Cerebellar nuclear complex (tissue), 1 donor: Measurements from ENCODE around the gene SERPINA10.
"Not testable (repeated sequence)": the region's sequence is repeated elsewhere in the genome, so short reads cannot be mapped to it uniquely, and the experiment has no call there.

ENCODE experiments used
- DNase-seq, 2 experiments: peaks; one replicate each; lab custom pipeline; 2025; lab: John Stamatoyannopoulos, UW

The SERPINA10 gene

GRCh38 chr14:94313991-94314655 is 21.1 kb upstream of the SERPINA10 start:
- no peak for DNase-seq

GRCh38 chr14:94312481-94313246 is 19.6 kb upstream of the SERPINA10 start:
- no peak for DNase-seq

- no peak for DNase-seq
Measured at GRCh38 chr14:94310248-94310647, 17.2 kb upstream of the SERPINA10 start.

GRCh38 chr14:94309721-94310120 is 16.7 kb upstream of the SERPINA10 start:
- no peak for DNase-seq

- DNase-seq: no peak
Measured at GRCh38 chr14:94307410-94307992, 14.4 kb upstream of the SERPINA10 start.

- no peak for DNase-seq
Measured at GRCh38 chr14:94306047-94306978, 13.2 kb upstream of the SERPINA10 start.

GRCh38 chr14:94305620-94306019 is 12.6 kb upstream of the SERPINA10 start:
- no peak for DNase-seq

- DNase-seq: no peak
Measured at GRCh38 chr14:94304243-94304642, 11.2 kb upstream of the SERPINA10 start.

- DNase-seq: no peak
Measured at GRCh38 chr14:94303111-94303510, 10.0 kb upstream of the SERPINA10 start.

- no peak for DNase-seq
Measured at GRCh38 chr14:94298130-94298529, 5.1 kb upstream of the SERPINA10 start.

GRCh38 chr14:94296181-94296545 is 3.1 kb upstream of the SERPINA10 start:
- not testable (repeated sequence) for DNase-seq

- DNase-seq: no peak
Measured at GRCh38 chr14:94295360-94296180, 2.5 kb upstream of the SERPINA10 start.

- no peak for DNase-seq
Measured at GRCh38 chr14:94293578-94293924, 483 bp upstream of the SERPINA10 start.

GRCh38 chr14:94292526-94292871 is 569 bp downstream of the SERPINA10 start:
- DNase-seq: no peak

- no peak for DNase-seq
Measured at GRCh38 chr14:94291906-94292525, 1.1 kb downstream of the SERPINA10 start.

- DNase-seq: no peak
Measured at GRCh38 chr14:94291159-94291905, 1.7 kb downstream of the SERPINA10 start.

- no peak for DNase-seq
Measured at GRCh38 chr14:94290197-94290596, 2.9 kb downstream of the SERPINA10 start.

GRCh38 chr14:94288610-94289465 is 4.2 kb downstream of the SERPINA10 start:
- DNase-seq: no peak

GRCh38 chr14:94285158-94285557 is 7.9 kb downstream of the SERPINA10 start:
- DNase-seq: no peak
